Liver (tissue), 9 donors: ENCODE measurements around the gene ALDH1L1. TPM values are rescaled to one million over a fixed set of nuclear protein-coding genes. Genes with fewer than 3 reads are reported as not detected.

Experiments
- DNase-seq: peaks from one replicate; pipeline ENCODE4 v3.0.0-alpha.2; 2017; ENCODE audit warnings: low spot score
- H3K27ac ChIP-seq, 2 donors: one replicate each; pipeline ENCODE4 v1.7.0; 2013; ENCODE audit warnings: inconsistent platforms in 2 of 2, low read length in 2 of 2, control low read depth in 1 of 2, low read depth in 1 of 2, mild to moderate bottlenecking in 1 of 2
- H3K27me3 ChIP-seq, 4 donors: one replicate each; pipeline versions ENCODE4 v1.6.1 to v1.7.0; 2013; ENCODE audit warnings: low read length in 3 of 4, inconsistent platforms in 1 of 4, mild to moderate bottlenecking in 1 of 4, moderate library complexity in 1 of 4; ENCODE audit not compliant: control insufficient read depth in 4 of 4, insufficient read depth in 4 of 4
- H3K36me3 ChIP-seq, 4 donors: one replicate each; pipeline versions ENCODE4 v1.6.1 to v1.7.0; 2013; ENCODE audit warnings: low read length in 3 of 4, mild to moderate bottlenecking in 3 of 4, low read depth in 1 of 4, moderate library complexity in 1 of 4; ENCODE audit not compliant: control insufficient read depth in 4 of 4, insufficient read depth in 3 of 4
- H3K4me1 ChIP-seq, 4 donors: one replicate each; pipeline versions ENCODE4 v1.6.1 to v1.7.0; 2013; ENCODE audit warnings: low read length in 3 of 4, mild to moderate bottlenecking in 3 of 4, moderate library complexity in 1 of 4; ENCODE audit not compliant: control insufficient read depth in 4 of 4, insufficient read depth in 4 of 4
- H3K4me3 ChIP-seq, 3 donors: one replicate each; pipeline versions ENCODE4 v1.6.1 to v1.7.0; 2013; ENCODE audit warnings: low read length in 3 of 3, control low read depth in 1 of 3, low read depth in 1 of 3, mild to moderate bottlenecking in 1 of 3
- H3K9ac ChIP-seq, 2 donors: one replicate each; pipeline ENCODE4 v1.7.0; 2013; ENCODE audit warnings: low read length in 2 of 2, mild to moderate bottlenecking in 2 of 2, moderate library complexity in 2 of 2, control low read depth in 1 of 2, low read depth in 1 of 2
- H3K9me3 ChIP-seq, 4 donors: one replicate each; pipeline versions ENCODE4 v1.6.1 to v1.7.0; 2013; ENCODE audit warnings: low read length in 3 of 4; ENCODE audit not compliant: control insufficient read depth in 4 of 4
- EGR1 ChIP-seq, 2 donors: IDR thresholded peaks; 2 replicates each; pipeline ENCODE4 v1.6.1; 2016 to 2018; ENCODE audit warnings: antibody characterized with exemption in 2 of 2, low read depth in 2 of 2
- FOXA1 ChIP-seq: IDR thresholded peaks from 2 replicates; pipeline ENCODE4 v1.6.1; 2016; ENCODE audit warnings: antibody characterized with exemption
- FOXA2 ChIP-seq: IDR thresholded peaks from 2 replicates; pipeline ENCODE4 v1.6.1; 2016; ENCODE audit warnings: antibody characterized with exemption
- GABPA ChIP-seq, 2 donors: IDR thresholded peaks in 1 of 2; conservative IDR thresholded peaks in 1 of 2; 2 replicates each; pipeline ENCODE4 v1.6.1; 2016; ENCODE audit warnings: antibody characterized with exemption in 2 of 2, mild to moderate bottlenecking in 1 of 2, moderate library complexity in 1 of 2
- HNF4A ChIP-seq, 2 donors: conservative IDR thresholded peaks; 2 replicates each; pipeline ENCODE4 v1.6.1; 2016; ENCODE audit warnings: antibody characterized with exemption in 2 of 2, mild to moderate bottlenecking in 2 of 2
- HNF4G ChIP-seq: IDR thresholded peaks from 2 replicates; pipeline ENCODE4 v1.6.1; 2016; ENCODE audit warnings: antibody characterized with exemption
- JUND ChIP-seq, 2 donors: IDR thresholded peaks; 2 replicates each; pipeline ENCODE4 v1.6.1; 2016; ENCODE audit warnings: antibody characterized with exemption in 2 of 2
- NR2F2 ChIP-seq: IDR thresholded peaks from 2 replicates; pipeline ENCODE4 v1.6.1; 2016; ENCODE audit warnings: antibody characterized with exemption
- RAD21 ChIP-seq, 2 donors: IDR thresholded peaks; 2 replicates each; pipeline ENCODE4 v1.6.1; 2016; ENCODE audit warnings: antibody characterized with exemption in 2 of 2, mild to moderate bottlenecking in 2 of 2
- REST ChIP-seq: IDR thresholded peaks from 2 replicates; pipeline ENCODE4 v1.6.1; 2016; ENCODE audit warnings: antibody characterized with exemption, mild to moderate bottlenecking
- RXRA ChIP-seq, 2 donors: IDR thresholded peaks; 2 replicates each; pipeline ENCODE4 v1.6.1; 2017 to 2018; ENCODE audit warnings: antibody characterized with exemption in 2 of 2, mild to moderate bottlenecking in 1 of 2
- TAF1 ChIP-seq: conservative IDR thresholded peaks from 2 replicates; pipeline ENCODE4 v1.6.1; 2016; ENCODE audit warnings: antibody characterized with exemption, mild to moderate bottlenecking
- YY1 ChIP-seq: IDR thresholded peaks from 2 replicates; pipeline ENCODE4 v1.6.1; 2016; ENCODE audit warnings: antibody characterized with exemption, mild to moderate bottlenecking
- ZBTB33 ChIP-seq: IDR thresholded peaks from 2 replicates; pipeline ENCODE4 v1.6.1; 2016; ENCODE audit warnings: antibody characterized with exemption
- WGBS: extraction: QIAGEN DNeasy Blood & Tissue Kit; methylation state at CpG from one replicate; pipeline ENCODE4 v1.1.7; 2013; 5-methylcytosine and 5-hydroxymethylcytosine counted together
- polyA plus RNA-seq, 2 donors: library from polyadenylated mRNA; stranded (reverse) in 1 of 2; unstranded in 1 of 2; fragments of 200-250 nt in 1 of 2; fragments of >200 nt in 1 of 2; fragmentation: Nextera tagmentation in 1 of 2; extraction: Ambion mirVana in 1 of 2; gene quantifications; one replicate each; pipeline versions ENCODE4 v1.2.1 to v1.2.3, GENCODE V29; 2013 to 2015
- total RNA-seq, 2 donors: library from RNA; depleted of rRNA; stranded (reverse); fragments of >200 nt; gene quantifications; one replicate each; pipeline ENCODE4 v1.2.3, GENCODE V29; 2014
- TF ChIP-seq, protein P1 (sequence below): IDR thresholded peaks from 2 replicates; pipeline ENCODE4 v1.6.1; 2016; ENCODE audit warnings: antibody characterized with exemption
- TF ChIP-seq, protein P2 (sequence below): fragments of 150-350 bp; IDR thresholded peaks from 2 replicates; pipeline ENCODE4 v1.5.1; 2017; ENCODE audit warnings: improper control_type of control experiment, low read depth, low read length; ENCODE audit not compliant: missing input control
- donor health status: healthy.
- donor health status: healthy.
- donor health status: healthy.
- donor health status: healthy.
- donor health status: healthy.

Gene ALDH1L1
- total and polyA plus RNA-seq, 4 donors, result 46.7 to 234 (median 147) TPM

DNA sequence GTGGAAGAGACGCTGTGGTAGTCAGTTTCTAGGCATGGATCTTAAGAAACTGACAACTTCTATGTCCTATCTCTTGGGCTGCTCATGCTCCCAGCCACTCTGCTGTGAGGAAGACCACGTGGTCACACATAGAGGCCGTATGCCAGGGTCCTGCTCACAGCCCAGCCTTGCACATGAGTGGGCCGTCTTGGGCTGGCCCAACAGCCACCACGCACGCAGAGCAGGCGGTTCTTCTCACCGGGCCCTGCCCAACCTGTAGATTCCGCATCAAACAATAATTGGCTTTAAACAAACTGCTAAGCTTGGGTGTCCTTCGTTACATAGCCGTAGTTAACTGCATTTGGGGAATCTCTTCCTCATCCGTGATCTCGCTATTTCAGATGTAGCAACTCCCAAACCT lies 122.5 kb downstream of the ALDH1L1 start:
- Histone ChIP-seq H3K36me3 (no peaks in the 10 kb centered on the region), H3K9me3 (no peaks in the 10 kb centered on the region), H3K4me3 (no peak overlapping the region), H3K27me3 (no peaks in the 10 kb centered on the region), H3K27ac (no peak overlapping the region), H3K9ac (no peak overlapping the region), H3K4me1 (no peaks in the 10 kb centered on the region)
- TF ChIP-seq TAF1 (no peak), EGR1 (IDR thresholded peaks at IDR 0.05; ENCODE audit: low read depth in 2 of 2) (no peak), FOXA1 (no peak), FOXA2 (no peak), JUND (IDR thresholded peaks at IDR 0.05) (no peak), YY1 (no peak), GABPA (IDR thresholded peaks at IDR 0.05 in 1 of 2, conservative IDR thresholded peaks at IDR 0.05 in 1 of 2) (no peak), HNF4A (conservative IDR thresholded peaks at IDR 0.05) (no peak), NR2F2 (no peak), REST (no peak), RXRA (IDR thresholded peaks at IDR 0.05) (no peak), HNF4G (no peak), ZBTB33 (no peak), RAD21 (IDR thresholded peaks at IDR 0.05) (no peak)
- TF ChIP-seq, protein P1, sequence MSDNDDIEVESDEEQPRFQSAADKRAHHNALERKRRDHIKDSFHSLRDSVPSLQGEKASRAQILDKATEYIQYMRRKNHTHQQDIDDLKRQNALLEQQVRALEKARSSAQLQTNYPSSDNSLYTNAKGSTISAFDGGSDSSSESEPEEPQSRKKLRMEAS, result no peak
- TF ChIP-seq, protein P2, sequence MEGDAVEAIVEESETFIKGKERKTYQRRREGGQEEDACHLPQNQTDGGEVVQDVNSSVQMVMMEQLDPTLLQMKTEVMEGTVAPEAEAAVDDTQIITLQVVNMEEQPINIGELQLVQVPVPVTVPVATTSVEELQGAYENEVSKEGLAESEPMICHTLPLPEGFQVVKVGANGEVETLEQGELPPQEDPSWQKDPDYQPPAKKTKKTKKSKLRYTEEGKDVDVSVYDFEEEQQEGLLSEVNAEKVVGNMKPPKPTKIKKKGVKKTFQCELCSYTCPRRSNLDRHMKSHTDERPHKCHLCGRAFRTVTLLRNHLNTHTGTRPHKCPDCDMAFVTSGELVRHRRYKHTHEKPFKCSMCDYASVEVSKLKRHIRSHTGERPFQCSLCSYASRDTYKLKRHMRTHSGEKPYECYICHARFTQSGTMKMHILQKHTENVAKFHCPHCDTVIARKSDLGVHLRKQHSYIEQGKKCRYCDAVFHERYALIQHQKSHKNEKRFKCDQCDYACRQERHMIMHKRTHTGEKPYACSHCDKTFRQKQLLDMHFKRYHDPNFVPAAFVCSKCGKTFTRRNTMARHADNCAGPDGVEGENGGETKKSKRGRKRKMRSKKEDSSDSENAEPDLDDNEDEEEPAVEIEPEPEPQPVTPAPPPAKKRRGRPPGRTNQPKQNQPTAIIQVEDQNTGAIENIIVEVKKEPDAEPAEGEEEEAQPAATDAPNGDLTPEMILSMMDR, result no peak
- WGBS, result 97% methylated on average over 13 of the region's 13 CpGs
- DNase-seq, result no peak

- 87% methylated on average over 10 of the region's 10 CpGs for WGBS
- no peak overlapping the region for H3K27ac ChIP-seq
Measured at GRCh38 chr3:126057501-126057819, 122.9 kb downstream of the ALDH1L1 start.

More at GRCh38 chr3:126057501-126057819, 122.9 kb downstream of the ALDH1L1 start:
- TF ChIP-seq YY1, result no peak
- TF ChIP-seq HNF4G, result no peak
- TF ChIP-seq TAF1, result no peak
- no peak for TF ChIP-seq RXRA (IDR thresholded peaks at IDR 0.05)
- TF ChIP-seq, protein P1, result no peak
- no peak for TF ChIP-seq NR2F2
- TF ChIP-seq EGR1 (IDR thresholded peaks at IDR 0.05; ENCODE audit: low read depth in 2 of 2), result no peak
- Histone ChIP-seq H3K4me1 (no peaks in the 10 kb centered on the region), H3K9me3 (no peaks in the 10 kb centered on the region), H3K9ac (no peak overlapping the region), H3K27me3 (no peaks in the 10 kb centered on the region), H3K4me3 (no peak overlapping the region), H3K36me3 (no peaks in the 10 kb centered on the region)
- DNase-seq, result no peak
